ENCODE measurements around the gene PRICKLE2. TPM values are rescaled to one million over a fixed set of nuclear protein-coding genes. Genes with fewer than 3 reads are reported as not detected.

PRICKLE2 gene
- total and polyA plus RNA-seq, 5 donors, result 2.3 to 15.2 (median 10.6) TPM

- 89% methylated on average over 9 of the region's 9 CpGs for WGBS
- Histone ChIP-seq H3K9me3 (ENCODE audit: control insufficient read depth, low read length) (no peaks in the 10 kb centered on the region), H3K4me1 (ENCODE audit: control insufficient read depth, insufficient read depth, low read length) (peaks cover 2% of the 10 kb centered on the region), H3K27me3 (ENCODE audit: control insufficient read depth, insufficient read depth) (no peaks in the 10 kb centered on the region), H3K27ac (ENCODE audit: low read length) (no peak overlapping the region), H3K4me3 (ENCODE audit: low read length) (no peak overlapping the region)
- DNase-seq, result no peak
- no peak for ATAC-seq
- intact Hi-C loops (cut with DNase I), result no loop called here
These were observed 117.0 kb downstream of the PRICKLE2 start for GRCh38 chr3:64108231-64108630.

GRCh38 chr3:64107190-64107589 is 118.1 kb downstream of the PRICKLE2 start:
- Histone ChIP-seq H3K9me3 (ENCODE audit: control insufficient read depth, low read length) (no peaks in the 10 kb centered on the region), H3K27ac (ENCODE audit: low read length) (no peak overlapping the region), H3K4me1 (ENCODE audit: control insufficient read depth, insufficient read depth, low read length) (peaks cover 2% of the 10 kb centered on the region), H3K27me3 (ENCODE audit: control insufficient read depth, insufficient read depth) (no peaks in the 10 kb centered on the region), H3K4me3 (ENCODE audit: low read length) (no peak overlapping the region)
- no peak for DNase-seq
- ATAC-seq, result no peak
- 77% methylated on average over 5 of the region's 5 CpGs for WGBS
- intact Hi-C loops (cut with DNase I), result no loop called here

- Histone ChIP-seq H3K4me3 (ENCODE audit: low read length) (no peak overlapping the region), H3K9me3 (ENCODE audit: control insufficient read depth, low read length) (no peaks in the 10 kb centered on the region), H3K27ac (ENCODE audit: low read length) (no peak overlapping the region), H3K27me3 (ENCODE audit: control insufficient read depth, insufficient read depth) (no peaks in the 10 kb centered on the region), H3K4me1 (ENCODE audit: control insufficient read depth, insufficient read depth, low read length) (peaks cover 2% of the 10 kb centered on the region)
- no peak for ATAC-seq
- intact Hi-C loops (cut with DNase I), result no loop called here
- DNase-seq, result no peak
These were observed 119.5 kb downstream of the PRICKLE2 start for GRCh38 chr3:64105816-64106215.

- DNase-seq (no peak), ATAC-seq (no peak)
- WGBS, result 72% methylated on average over 3 of the region's 3 CpGs
- no peaks in the 10 kb centered on the region for H3K27me3 ChIP-seq (ENCODE audit: control insufficient read depth, insufficient read depth)
- intact Hi-C loops (cut with DNase I), result no loop called here
- H3K4me3 ChIP-seq (ENCODE audit: low read length), result no peak overlapping the region
- no peaks in the 10 kb centered on the region for H3K4me1 ChIP-seq (ENCODE audit: control insufficient read depth, insufficient read depth, low read length)
- no peak overlapping the region for H3K27ac ChIP-seq (ENCODE audit: low read length)
- no peaks in the 10 kb centered on the region for H3K9me3 ChIP-seq (ENCODE audit: control insufficient read depth, low read length)
These were observed 120.6 kb downstream of the PRICKLE2 start for GRCh38 chr3:64104691-64105111.

GRCh38 chr3:64104006-64104405 is 121.3 kb downstream of the PRICKLE2 start:
- Histone ChIP-seq H3K27me3 (ENCODE audit: control insufficient read depth, insufficient read depth) (no peaks in the 10 kb centered on the region), H3K4me3 (ENCODE audit: low read length) (no peak overlapping the region), H3K4me1 (ENCODE audit: control insufficient read depth, insufficient read depth, low read length) (no peaks in the 10 kb centered on the region), H3K27ac (ENCODE audit: low read length) (no peak overlapping the region), H3K9me3 (ENCODE audit: control insufficient read depth, low read length) (no peaks in the 10 kb centered on the region)
- intact Hi-C loops (cut with DNase I), result no loop called here
- ATAC-seq (no peak), DNase-seq (no peak)
- WGBS, result 68% methylated on average over 3 of the region's 3 CpGs

GRCh38 chr3:64103131-64103530 is 122.1 kb downstream of the PRICKLE2 start:
- Histone ChIP-seq H3K4me1 (ENCODE audit: control insufficient read depth, insufficient read depth, low read length) (no peaks in the 10 kb centered on the region), H3K27ac (ENCODE audit: low read length) (no peak overlapping the region), H3K9me3 (ENCODE audit: control insufficient read depth, low read length) (no peaks in the 10 kb centered on the region), H3K4me3 (ENCODE audit: low read length) (no peak overlapping the region), H3K27me3 (ENCODE audit: control insufficient read depth, insufficient read depth) (no peaks in the 10 kb centered on the region)
- intact Hi-C loops (cut with DNase I), result no loop called here
- WGBS, result 85% methylated on average over 2 of the region's 2 CpGs
- ATAC-seq (no peak), DNase-seq (no peak)

GRCh38 chr3:64102147-64102546 is 123.1 kb downstream of the PRICKLE2 start:
- no peaks in the 10 kb centered on the region for H3K9me3 ChIP-seq (ENCODE audit: control insufficient read depth, low read length)
- 93% methylated on average over 2 of the region's 2 CpGs for WGBS
- no peak for ATAC-seq
- intact Hi-C loops (cut with DNase I), result no loop called here
- no peak overlapping the region for H3K27ac ChIP-seq (ENCODE audit: low read length)
- H3K4me3 ChIP-seq (ENCODE audit: low read length), result no peak overlapping the region
- H3K27me3 ChIP-seq (ENCODE audit: control insufficient read depth, insufficient read depth), result no peaks in the 10 kb centered on the region
- no peaks in the 10 kb centered on the region for H3K4me1 ChIP-seq (ENCODE audit: control insufficient read depth, insufficient read depth, low read length)
- DNase-seq, result no peak

GRCh38 chr3:64099316-64099715 is 126.0 kb downstream of the PRICKLE2 start:
- Histone ChIP-seq H3K9me3 (ENCODE audit: control insufficient read depth, low read length) (no peaks in the 10 kb centered on the region), H3K27ac (ENCODE audit: low read length) (no peak overlapping the region), H3K4me3 (ENCODE audit: low read length) (no peak overlapping the region), H3K27me3 (ENCODE audit: control insufficient read depth, insufficient read depth) (no peaks in the 10 kb centered on the region), H3K4me1 (ENCODE audit: control insufficient read depth, insufficient read depth, low read length) (no peaks in the 10 kb centered on the region)
- no peak for DNase-seq
- intact Hi-C loops (cut with DNase I), result no loop called here
- WGBS, result 98% methylated on average over 26 of the region's 26 CpGs
- no peak for ATAC-seq

GRCh38 chr3:64098670-64099069 is 126.6 kb downstream of the PRICKLE2 start:
- H3K27me3 ChIP-seq (ENCODE audit: control insufficient read depth, insufficient read depth), result no peaks in the 10 kb centered on the region
- no peak for DNase-seq
- no peak overlapping the region for H3K4me3 ChIP-seq (ENCODE audit: low read length)
- WGBS, result 84% methylated on average over 3 of the region's 3 CpGs
- H3K27ac ChIP-seq (ENCODE audit: low read length), result no peak overlapping the region
- intact Hi-C loops (cut with DNase I), result no loop called here
- H3K4me1 ChIP-seq (ENCODE audit: control insufficient read depth, insufficient read depth, low read length), result no peaks in the 10 kb centered on the region
- H3K9me3 ChIP-seq (ENCODE audit: control insufficient read depth, low read length), result no peaks in the 10 kb centered on the region
- ATAC-seq, result no peak

- no peaks in the 10 kb centered on the region for H3K9me3 ChIP-seq (ENCODE audit: control insufficient read depth, low read length)
- H3K27me3 ChIP-seq (ENCODE audit: control insufficient read depth, insufficient read depth), result no peaks in the 10 kb centered on the region
- H3K4me1 ChIP-seq (ENCODE audit: control insufficient read depth, insufficient read depth, low read length), result no peaks in the 10 kb centered on the region
- WGBS, result 80% methylated on average over 5 of the region's 5 CpGs
- ATAC-seq (no peak), DNase-seq (no peak)
- H3K4me3 ChIP-seq (ENCODE audit: low read length), result no peak overlapping the region
- intact Hi-C loops (cut with DNase I), result no loop called here
- no peak overlapping the region for H3K27ac ChIP-seq (ENCODE audit: low read length)
These were observed 127.3 kb downstream of the PRICKLE2 start for GRCh38 chr3:64097920-64098319.

GRCh38 chr3:64095802-64096201 is 129.5 kb downstream of the PRICKLE2 start:
- Histone ChIP-seq H3K4me3 (ENCODE audit: low read length) (no peak overlapping the region), H3K4me1 (ENCODE audit: control insufficient read depth, insufficient read depth, low read length) (no peaks in the 10 kb centered on the region), H3K27me3 (ENCODE audit: control insufficient read depth, insufficient read depth) (no peaks in the 10 kb centered on the region), H3K9me3 (ENCODE audit: control insufficient read depth, low read length) (no peaks in the 10 kb centered on the region), H3K27ac (ENCODE audit: low read length) (no peak overlapping the region)
- WGBS, result 88% methylated on average over 3 of the region's 3 CpGs
- ATAC-seq (no peak), DNase-seq (no peak)
- intact Hi-C loops (cut with DNase I), result no loop called here

- intact Hi-C loops (cut with DNase I), result no loop called here
- no peak for ATAC-seq
- H3K9me3 ChIP-seq (ENCODE audit: control insufficient read depth, low read length), result no peaks in the 10 kb centered on the region
- no peaks in the 10 kb centered on the region for H3K27me3 ChIP-seq (ENCODE audit: control insufficient read depth, insufficient read depth)
- H3K4me1 ChIP-seq (ENCODE audit: control insufficient read depth, insufficient read depth, low read length), result no peaks in the 10 kb centered on the region
- no peak for DNase-seq
- H3K27ac ChIP-seq (ENCODE audit: low read length), result no peak overlapping the region
- WGBS, result 96% methylated on average over 2 of the region's 2 CpGs
- no peak overlapping the region for H3K4me3 ChIP-seq (ENCODE audit: low read length)
These were observed 130.6 kb downstream of the PRICKLE2 start for GRCh38 chr3:64094713-64095079.

Measured in right cardiac atrium (tissue), 5 donors.